Medulla oblongata (tissue), 1 donor: ENCODE data around the gene NPPC.
"Not testable (repeated sequence)": the region's sequence is repeated elsewhere in the genome, so short reads cannot be mapped to it uniquely, and the experiment has no call there.

ENCODE experiments used
- DNase-seq: peaks from one replicate; pipeline ENCODE4 v3.0.0-alpha.2; 2015; ENCODE audit errors: extremely low spot score

NPPC gene

DNA sequence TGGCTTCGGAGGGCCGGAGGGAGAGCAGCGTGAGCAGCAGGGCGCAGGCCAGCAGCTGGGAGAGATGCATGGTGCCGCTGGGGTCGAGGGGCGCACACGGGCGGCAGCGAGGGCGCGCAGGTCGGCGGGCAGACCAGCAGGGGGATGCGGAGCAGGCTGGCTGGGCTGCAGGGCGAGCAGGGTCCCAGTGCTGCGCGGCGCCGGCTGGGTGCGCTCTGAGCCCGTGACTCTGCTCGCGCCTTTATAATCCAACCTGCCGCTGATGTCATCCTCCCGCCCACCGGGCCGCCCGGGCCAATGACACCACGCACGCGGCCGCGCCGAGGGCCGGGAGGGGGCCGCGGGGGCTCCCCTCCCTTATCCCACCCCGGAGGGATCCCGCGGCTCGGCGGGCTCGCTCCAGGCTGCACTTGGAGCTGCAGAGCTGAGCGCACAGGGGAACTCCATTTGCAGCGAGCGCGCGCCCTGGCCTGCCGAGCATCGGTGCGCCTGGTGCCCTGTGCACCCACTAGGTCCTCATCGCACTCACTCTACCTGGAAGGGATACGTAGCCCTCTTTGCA, at the start of gene NPPC:
Gene NPPC (minus strand): TSS at position 217 of the 562 bp plus-strand sequence. CDS start 147 bp downstream, at position 70.
- DNase-seq, result peak; percentile 64

GRCh38 chr2:231975001-231975400, 48.8 kb upstream of the NPPC start:
- no peak for DNase-seq

DNA sequence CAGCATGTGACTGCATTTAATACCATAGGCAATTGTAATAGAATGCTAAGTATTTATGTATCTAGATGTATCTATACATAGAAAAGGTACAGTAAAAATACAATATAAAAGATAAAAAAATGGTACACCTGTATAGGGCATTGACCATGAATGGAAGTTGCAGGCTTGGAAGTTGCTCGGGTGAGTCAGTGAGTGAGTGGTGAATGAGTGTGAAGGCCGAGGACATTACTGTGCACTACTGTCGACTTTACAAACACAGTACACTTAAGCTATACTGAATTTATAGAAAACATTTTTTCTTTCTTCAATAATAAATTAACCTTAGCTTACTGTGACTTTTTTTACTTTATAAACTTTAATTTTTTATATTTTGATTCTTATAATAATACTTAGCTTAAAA, 44.3 kb upstream of the NPPC start:
- DNase-seq, result no peak

- DNase-seq, result no peak
Measured at GRCh38 chr2:231968820-231969219, 42.6 kb upstream of the NPPC start.

GRCh38 chr2:231966886-231967285, 40.7 kb upstream of the NPPC start:
- no peak for DNase-seq

DNA sequence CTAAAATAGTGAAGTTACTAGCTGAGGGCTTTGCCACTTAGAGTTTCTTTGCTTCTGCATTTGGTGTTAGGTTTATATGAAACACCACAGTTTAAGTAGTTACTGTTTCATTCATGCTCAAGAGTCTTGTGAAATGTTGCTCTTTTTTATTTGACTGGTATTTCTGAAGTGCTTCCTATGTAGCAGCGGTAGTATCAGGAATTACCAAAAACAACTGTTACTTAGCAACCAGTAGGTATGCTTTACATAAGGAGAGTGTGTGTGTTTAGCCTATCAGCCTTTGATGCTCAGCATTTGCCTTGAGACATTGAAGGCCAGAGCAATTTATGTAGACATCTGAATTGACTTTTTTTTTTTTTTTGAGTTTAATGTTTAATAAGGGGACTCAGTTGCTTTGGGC, 38.9 kb upstream of the NPPC start:
- no peak for DNase-seq

DNA sequence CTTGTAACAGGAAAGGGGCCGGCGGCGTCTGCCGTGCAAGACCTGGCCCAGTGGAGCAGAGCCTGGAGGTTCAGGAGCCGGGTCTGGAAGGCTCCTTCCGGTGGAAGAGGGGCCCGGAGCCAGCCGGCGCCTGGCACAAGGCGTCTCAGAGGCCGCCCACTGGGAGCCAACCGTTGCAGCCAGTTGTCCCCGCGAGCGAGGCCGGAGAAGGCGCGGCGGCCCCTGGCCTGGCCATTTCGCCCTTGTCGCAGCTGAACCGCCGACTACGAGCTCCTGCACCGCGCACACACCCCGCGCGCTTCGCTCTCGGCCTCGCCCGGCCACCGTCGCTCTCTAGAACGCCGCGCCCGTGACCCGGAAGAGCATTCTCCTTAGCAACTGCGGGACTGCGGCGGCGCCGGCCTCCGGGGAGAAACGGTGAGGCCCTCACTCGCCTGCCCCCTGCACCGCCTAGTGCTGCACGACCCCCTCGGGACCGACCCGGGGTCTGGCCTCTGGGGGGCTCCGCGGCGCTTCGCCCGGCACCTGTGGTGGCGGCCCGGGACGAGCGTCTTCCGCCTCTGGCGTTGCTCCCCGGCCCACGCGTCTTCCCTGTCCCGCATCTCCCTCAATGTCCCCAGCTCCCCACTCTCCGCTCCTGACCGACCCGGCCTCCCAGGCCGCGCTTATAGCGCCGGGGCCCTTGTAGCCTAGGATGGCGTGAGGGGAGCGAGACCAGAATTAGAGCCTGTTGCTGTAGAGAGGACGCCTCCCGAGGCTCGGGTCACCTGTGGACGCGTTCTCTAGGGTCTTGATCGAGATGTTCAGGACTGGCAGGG, 35.4 kb upstream of the NPPC start, which contains the start of gene DIS3L2:
Gene DIS3L2 (plus strand): TSS at position 365 of the 818 bp plus-strand sequence. CDS start 53,215 bp downstream, outside the sequence.
- peak; percentile 86 for DNase-seq

GRCh38 chr2:231960810-231961348, 34.7 kb upstream of the NPPC start:
- DNase-seq, result peak; percentile 4

DNA sequence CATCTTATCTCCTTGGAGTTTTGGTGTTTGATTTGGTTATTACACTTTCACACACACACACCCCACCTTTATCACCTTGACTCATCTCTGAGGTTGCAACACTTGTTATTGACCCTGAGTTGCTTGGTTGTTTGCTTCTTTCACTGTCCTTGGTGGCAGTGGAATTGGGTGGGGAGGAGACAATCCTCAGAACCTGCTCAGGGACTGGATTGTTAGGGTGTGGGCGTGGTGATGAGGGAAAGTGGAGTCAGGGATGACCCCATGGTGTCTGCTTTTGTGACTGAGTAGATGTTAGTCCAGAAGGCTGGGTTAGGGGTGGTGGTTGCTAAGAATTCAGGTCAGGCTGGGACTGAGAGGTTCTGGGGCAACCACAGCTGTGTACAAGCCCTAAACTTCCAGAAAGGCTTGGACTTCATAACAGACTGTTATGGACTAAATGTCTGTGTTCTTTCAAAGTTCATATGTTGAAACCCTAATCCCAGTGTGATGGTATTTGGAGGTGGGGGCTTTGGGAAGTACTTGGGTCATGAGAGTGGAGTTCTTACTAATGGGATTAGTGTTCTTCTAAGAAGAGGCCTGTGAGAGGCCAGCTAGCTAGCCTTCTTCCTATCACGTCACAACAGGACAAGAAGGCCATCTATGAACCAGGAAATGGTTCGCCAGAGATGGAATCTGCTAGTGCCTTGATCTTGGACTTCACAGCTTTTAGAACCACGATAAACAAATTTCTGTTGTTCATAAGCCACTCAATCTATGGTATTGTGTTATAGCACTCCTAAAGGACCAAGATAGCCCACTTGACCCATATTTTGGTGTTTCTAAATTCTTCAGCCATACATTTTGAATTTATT, 31.9 kb upstream of the NPPC start:
- DNase-seq, result no peak

GRCh38 chr2:231955758-231956472, 29.7 kb upstream of the NPPC start:
- no peak for DNase-seq

- no peak for DNase-seq
Measured at GRCh38 chr2:231951452-231952035, 25.3 kb upstream of the NPPC start.

- DNase-seq, result no peak
Measured at GRCh38 chr2:231947694-231948093, 21.5 kb upstream of the NPPC start.

DNA sequence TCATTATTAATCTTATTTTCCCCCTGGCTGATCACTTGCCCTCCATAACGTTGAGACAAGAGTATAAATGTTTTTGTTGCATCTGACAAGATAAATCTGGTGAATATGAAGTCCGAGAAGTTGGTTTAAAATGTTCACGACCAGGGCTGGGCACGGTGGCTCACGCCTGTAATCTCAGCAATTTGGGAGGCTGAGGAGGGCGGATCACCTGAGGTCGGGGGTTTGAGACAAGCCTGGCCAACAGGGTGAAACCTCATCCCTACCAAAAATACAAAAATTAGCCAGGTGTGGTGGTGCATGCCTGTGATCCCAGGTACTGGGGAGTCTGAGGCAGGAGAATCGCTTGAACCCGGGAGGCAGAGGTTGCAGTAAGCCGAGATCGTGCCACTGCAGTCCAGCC, 20.9 kb upstream of the NPPC start:
- not testable (repeated sequence) for DNase-seq

GRCh38 chr2:231946241-231946814, 20.1 kb upstream of the NPPC start:
- no peak for DNase-seq

- no peak for DNase-seq
Measured at GRCh38 chr2:231942180-231942579, 16.0 kb upstream of the NPPC start.

- DNase-seq, result no peak
Measured at GRCh38 chr2:231941673-231942072, 15.5 kb upstream of the NPPC start.

DNA sequence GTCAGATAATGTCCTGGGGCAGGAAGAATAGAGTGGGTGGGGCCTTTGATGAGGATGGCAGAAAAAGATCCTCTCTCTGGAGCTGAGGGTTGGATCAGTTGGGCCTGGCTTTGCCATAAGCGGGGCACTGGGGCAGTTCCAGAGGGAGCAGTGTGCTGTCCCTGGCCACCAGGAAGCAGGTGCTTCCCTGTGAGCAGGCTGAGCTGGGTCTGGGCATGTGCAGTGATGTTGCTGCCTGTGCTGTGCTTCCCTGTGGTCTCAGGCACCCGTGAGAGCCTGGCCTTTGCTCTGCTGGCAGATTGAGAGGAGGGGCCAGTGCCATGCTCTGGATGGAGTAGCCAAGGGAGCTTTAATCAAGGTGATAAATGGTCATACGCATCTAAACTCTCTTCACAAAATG, 14.6 kb upstream of the NPPC start:
- DNase-seq, result no peak

DNA sequence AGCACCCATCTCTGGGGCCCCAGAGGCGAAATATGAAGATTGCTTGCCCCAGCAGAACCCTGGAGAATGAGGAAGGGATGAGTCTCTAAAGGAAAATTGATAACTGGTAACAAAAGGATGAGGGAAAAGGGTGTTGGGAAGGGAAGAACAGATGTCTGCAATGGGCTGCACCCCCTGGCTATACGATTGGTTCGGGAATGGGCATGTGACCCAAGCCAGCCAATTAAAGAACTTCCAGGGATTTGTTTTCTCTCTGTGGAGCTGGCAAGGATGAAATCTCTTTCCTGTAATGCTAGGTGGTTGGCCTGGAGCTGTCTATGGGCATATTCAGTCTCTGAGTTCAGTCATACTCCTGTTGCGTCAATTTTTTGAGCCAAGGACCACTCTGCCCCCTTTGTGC, 12.8 kb upstream of the NPPC start:
- no peak for DNase-seq

GRCh38 chr2:231937057-231937456, 10.9 kb upstream of the NPPC start:
- no peak for DNase-seq

- no peak for DNase-seq
Measured at GRCh38 chr2:231936491-231936890, 10.3 kb upstream of the NPPC start.

DNA sequence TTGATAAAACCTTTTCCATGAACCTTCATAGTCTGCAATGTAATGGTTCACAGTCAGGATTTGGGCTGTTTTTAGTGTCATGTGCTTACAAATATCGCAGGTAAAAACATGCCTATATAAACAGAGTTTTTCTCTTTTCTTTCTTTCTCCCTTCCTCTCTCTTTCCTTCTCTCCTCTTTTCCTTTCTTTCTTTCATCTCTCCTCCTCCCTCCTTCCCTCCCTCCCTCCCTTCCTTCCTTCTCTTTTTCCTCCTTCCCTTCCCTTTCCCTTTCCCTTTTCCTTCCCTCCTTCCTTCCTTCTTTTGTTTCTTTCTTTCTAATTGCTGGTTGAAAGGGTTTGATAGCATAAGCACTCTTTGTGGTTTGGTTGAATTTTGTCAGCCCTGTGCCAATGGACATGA, 9.6 kb upstream of the NPPC start:
- no peak for DNase-seq
